D341Med (cell line): ENCODE measurements around the gene CFAP77.
"Not testable (repeated sequence)": the region's sequence is repeated elsewhere in the genome, so short reads cannot be mapped to it uniquely, and the experiment has no call there.

Source experiments
- DNase-seq: peaks from one replicate; pipeline ENCODE4 v3.0.0; 2012; ENCODE audit warnings: low spot score

CFAP77 gene

DNA sequence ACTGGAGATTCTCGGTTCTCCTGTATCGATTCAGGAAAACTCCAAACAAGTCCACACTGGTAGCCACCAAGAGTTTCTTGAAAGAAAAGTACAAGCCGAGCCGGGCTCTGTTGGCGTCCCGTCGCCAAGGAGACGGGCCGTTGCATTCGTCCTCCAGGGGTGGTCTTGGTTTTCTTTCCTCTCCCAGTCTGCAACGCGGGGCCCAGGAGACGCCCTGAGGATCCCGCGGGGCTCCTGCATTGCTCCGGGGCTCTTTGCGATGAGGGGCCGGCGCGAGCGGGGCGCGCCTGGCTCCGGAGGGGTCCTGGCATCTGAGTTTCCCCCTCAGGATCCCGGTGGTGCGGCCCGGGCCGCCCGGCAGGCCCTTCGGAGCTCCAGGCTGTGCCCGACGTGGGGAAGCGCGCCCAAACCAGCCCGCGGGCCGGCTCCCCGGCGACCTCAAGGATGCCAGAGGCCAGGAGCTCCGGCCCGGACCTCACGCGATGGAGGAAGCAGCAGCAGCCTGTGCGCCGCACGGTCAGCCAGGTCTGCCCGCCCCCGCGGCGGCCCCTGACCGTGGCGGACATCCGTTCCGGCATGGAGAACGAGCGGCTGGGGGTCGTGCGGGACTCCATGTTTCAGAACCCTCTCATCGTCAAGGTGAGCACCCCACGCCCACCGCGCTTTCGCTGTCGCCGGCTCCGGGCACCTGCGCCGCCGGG is at the start of gene CFAP77:
Gene CFAP77 (plus strand): TSS at position 384 of the 701 bp plus-strand sequence. CDS start 61 bp downstream, at position 445.
- DNase-seq: peak; percentile 80

GRCh38 chr9:132364068-132364467 is 45.9 kb upstream of the CFAP77 start:
- DNase-seq: no peak

DNA sequence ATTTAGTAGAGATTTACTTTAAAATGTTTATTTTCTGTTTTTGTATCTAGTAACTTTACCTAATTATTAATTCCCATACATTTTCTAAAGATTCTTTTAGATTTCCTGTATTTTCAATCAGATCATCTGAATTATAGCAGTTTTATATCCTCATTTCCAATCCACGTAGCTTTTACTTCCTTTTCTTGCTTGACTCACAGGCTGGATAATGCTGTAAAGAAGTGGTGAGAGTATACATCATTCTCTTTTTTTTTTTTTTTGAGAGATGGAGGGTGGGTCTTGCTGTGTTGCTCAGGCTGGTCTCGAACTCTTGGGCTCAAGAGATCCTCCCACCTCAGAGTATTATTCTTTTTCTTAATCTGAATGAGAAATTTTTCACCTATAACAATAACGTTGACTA is 44.0 kb upstream of the CFAP77 start:
- no peak for DNase-seq

DNA sequence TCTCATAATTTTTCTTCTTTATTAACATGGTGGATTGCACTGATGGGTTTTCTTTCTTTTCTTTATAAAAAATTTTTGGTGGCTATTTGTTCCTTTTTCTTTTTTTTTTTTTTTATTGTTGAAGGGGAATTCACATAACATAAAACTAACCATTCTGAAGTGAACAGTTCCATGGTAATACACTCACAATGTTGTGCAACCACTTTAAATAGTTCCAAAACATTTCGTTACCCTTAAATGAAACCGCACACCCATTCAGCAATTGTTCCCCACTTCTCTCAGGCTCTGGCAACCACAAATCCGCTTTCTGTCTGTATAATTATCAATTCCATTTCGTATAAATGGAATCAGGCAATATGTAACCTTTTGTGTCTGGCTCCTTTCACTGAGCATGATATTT is 43.5 kb upstream of the CFAP77 start:
- DNase-seq: no peak

DNA sequence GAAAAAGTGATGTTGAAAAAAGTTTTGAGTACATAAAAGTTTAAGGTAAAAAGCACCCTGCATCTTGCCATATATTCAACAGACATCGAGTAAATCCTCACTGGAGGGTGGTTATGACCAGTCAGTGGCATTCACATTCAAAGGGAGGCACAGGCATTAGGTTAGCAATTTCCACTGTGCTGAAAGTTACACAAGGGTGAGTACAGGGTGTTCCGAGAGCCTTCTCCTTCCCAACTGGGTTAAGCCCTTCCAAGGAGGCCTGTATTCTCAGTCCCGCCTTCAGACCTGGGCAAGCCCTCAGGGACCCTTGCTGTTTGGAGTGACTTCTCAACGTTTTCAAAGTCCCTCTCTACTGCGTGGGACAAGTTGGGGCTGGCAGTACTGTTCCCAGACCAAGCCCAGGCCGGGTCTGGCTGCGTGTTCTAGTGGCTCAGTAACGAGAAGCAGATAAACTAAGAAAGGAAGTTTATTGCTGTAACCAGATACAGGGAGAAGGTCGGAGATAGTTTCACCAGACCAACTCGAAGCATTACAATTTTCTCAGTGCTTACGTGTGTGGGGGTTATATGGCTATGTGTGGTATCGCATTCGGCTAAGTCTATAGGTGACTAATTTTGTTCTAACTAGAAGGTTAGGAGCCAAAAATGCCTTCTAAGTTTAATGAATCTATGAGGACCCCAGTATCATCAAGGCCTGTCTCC is 42.2 kb upstream of the CFAP77 start:
- no peak for DNase-seq

DNA sequence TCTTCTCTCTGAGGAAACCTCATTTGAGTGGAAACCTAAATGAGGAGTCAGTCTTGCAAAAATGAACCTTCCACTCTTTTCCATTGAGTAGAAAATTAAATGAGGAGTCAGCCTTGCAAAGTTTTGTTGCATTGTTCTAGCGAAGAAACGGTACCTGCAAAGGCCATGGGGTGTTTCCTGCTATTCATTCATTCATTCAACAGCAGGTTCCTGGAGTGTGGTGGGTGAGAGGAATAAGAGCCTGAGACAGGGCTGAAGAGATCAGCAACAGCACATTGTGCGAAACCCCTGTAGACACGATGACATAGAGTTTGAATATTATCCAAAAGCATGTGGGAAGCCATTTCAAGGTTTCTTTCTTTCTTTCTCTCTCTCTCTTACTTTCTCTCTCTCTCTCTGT is 40.6 kb upstream of the CFAP77 start:
- DNase-seq: no peak

GRCh38 chr9:132370592-132370991 is 39.4 kb upstream of the CFAP77 start:
- DNase-seq: no peak

- peak; percentile 71 for DNase-seq
Observed at GRCh38 chr9:132372177-132373095, 37.6 kb upstream of the CFAP77 start.

GRCh38 chr9:132377769-132378168 is 32.2 kb upstream of the CFAP77 start:
- DNase-seq: not testable (repeated sequence)

- not testable (repeated sequence) for DNase-seq
Observed at GRCh38 chr9:132378416-132378815, 31.6 kb upstream of the CFAP77 start.

DNA sequence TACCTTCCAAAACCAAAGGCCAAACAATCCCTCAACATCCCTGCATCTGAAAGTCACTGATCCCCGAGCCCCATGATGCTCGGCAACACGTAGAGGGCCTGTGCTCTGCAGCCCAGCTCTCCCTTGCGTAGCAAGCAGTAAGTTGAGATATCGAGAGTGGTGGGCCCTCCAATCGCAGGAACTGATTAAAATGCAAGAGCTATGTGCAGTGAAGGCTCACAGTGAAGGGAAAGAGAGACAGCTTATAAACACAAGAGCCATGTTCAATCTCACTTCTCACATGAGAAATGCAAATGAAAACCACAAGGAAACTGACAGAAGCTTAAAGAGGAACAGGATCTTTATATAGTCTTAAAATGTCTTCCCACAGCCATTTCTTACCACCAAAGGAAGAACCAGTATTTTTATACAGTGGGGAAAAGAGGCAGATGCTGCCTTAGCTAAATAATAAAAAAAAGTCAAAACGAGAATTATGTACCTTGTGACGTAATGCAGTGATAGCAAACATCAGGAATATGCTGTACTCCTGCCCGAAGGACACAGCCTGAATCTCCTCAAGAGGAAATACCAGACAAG is 28.0 kb upstream of the CFAP77 start:
- DNase-seq: no peak

DNA sequence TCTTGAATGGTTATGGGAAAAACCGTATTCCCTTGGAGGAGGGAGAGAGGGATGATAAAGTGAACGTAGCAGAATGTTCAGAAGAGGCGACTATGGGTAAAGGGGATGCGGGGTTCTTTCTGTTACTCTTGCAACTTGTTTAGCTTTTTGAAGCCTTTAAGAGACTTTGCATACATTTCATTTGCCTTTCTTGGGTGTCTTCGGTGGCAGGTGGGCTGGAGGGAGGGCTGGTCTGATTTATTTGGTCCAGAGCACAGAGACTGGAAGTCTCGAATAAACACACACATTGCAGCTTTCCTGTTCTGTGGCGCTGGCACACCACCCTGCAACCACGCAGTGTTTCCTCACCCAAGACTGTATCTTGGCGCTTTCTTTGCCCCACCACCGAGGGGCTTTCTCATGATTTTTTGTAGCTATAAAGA is 26.5 kb upstream of the CFAP77 start:
- no peak for DNase-seq

- no peak for DNase-seq
Observed at GRCh38 chr9:132384376-132384775, 25.6 kb upstream of the CFAP77 start.

DNA sequence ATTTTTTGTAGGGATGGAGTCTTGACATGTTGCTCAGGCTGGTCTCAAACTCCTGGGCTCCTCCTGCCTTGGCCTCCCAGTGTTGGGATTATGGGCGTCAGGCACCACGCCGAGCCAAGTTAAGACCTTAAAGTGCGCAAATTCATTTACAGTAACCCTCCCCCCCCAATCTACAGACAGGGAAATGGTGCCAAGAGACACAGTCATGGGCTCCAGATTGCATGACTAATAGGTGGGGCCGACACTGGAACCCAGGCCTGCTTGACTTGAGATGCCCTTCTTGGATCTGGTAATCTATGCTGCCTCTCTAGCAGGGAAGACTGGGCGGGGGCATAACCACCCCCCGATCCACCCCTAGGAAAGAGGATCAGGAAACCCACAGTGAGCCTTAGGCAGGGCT is 22.9 kb upstream of the CFAP77 start:
- DNase-seq: no peak

- DNase-seq: no peak
Observed at GRCh38 chr9:132390966-132391365, 19.0 kb upstream of the CFAP77 start.

DNA sequence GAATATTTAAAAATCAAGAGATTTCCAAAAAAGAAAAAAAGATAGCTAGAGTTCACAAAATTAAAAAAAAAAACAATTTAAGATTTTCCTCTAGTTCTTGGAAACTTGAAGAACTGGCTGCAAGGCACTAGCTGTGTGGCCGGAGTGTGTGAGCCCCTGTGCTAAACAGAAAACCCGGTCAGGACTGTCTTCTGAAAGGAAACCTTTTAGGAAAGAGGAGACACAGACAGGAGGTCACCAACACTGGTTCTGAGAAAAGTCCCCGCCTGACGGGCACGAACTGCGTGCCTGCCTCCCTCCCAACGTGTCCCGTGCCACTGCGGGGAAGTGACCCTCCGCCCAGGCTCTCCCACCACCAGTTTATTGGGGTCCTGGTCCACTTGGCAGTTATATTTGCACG is 18.6 kb upstream of the CFAP77 start:
- DNase-seq: no peak

DNA sequence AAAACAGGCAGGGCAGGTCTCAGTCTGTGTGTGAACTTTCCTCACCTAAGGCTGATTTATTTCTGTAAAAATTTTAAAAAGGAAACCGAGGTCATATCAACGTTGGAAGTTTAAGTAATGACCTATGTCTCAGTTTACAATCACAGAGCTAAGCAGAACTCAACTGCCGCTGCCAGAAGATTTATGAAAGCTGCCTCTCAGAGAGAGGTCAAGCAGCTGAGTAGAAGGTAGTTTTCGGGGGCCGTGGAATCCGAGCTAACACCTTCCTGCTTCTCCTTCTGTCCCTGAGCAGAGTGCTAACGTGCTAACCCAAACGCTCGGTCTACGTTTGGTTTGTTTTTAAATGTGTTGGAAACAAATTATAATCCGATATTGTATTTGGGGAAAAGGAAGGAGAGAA is 14.5 kb upstream of the CFAP77 start:
- no peak for DNase-seq

GRCh38 chr9:132401824-132402223 is 8.2 kb upstream of the CFAP77 start:
- no peak for DNase-seq

DNA sequence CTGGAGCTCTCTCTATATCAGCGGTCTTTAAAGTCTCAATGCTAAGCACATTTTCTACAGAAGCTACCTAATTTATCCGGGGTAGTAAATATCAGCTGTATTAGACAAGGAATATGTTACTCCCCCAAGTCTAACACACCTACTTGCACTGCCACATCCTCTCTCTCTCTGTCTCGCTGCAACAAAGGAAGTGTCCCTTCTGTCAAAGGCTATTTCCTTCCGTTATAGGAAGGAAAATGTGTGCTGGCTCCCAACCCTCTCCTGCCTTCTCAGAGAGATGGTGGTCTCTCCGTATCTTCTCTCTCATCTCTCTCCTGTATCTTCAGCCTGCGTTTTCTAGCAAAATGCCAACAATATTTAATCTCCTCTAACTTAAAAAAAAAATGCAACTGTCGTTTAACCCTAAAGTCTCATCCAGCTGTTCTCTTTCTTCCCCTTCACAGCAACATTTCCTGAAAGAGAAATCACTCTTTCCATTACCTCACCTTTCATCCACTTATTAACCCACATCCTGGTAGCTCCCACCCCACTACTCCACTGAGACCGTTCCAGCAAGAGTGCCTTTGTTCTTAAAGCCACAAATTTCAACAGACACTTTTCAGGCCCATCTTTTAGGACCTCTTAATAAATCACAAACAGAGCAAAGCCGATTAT is 5.7 kb upstream of the CFAP77 start:
- no peak for DNase-seq

GRCh38 chr9:132406554-132407122 is 3.4 kb upstream of the CFAP77 start, which contains the start of gene TTF1:
Gene TTF1 (minus strand): TSS chr9:132406840. CDS start chr9:132402821, 4,019 bp downstream.
- peak; percentile 94 for DNase-seq

DNA sequence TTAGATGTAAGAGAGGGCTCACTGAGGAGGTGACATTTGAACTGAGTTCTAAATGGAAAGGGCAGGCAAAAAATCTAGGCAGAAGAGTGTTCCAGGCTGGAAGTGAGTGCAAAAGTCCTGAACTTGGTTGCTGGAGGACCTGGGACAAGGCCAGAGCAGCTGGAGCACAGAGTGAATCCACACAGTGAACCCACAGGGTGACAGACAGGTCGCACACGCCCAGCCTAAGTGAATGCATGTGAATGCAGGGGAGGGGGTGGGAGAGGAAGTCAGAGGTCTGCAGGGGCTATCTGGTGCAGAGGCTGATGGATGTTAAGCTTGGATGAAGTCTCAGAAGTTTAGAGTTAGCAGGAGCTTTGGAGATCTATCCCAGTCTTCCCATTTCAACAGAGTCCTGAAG is 2.8 kb upstream of the CFAP77 start:
- DNase-seq: no peak
